Upper lobe of left lung (tissue), 4 donors: ENCODE data around the gene RPLP2.

ENCODE experiments used
- EP300 ChIP-seq, 4 donors: sonication (generic); formaldehyde crosslinking; IDR thresholded peaks; one replicate each; pipeline ENCODE4 v1.5.1; 2017; ENCODE audit warnings: antibody characterized with exemption in 4 of 4, control low read depth in 2 of 4
- POLR2A ChIP-seq, 4 donors: fragments of 450-650 bp; IDR thresholded peaks; one replicate each; pipeline ENCODE4 v1.5.1; 2016 to 2017; ENCODE audit warnings: antibody characterized with exemption in 4 of 4, mild to moderate bottlenecking in 2 of 4
- TF ChIP-seq, protein P1 (sequence below), 6 experiments: fragments of 450-650 bp in 4 of 6; fragments of 200-600 bp in 2 of 6; sonication (generic) in 2 of 6; IDR thresholded peaks; one replicate each; pipeline ENCODE4 v1.5.1; 2016 to 2019; ENCODE audit warnings: antibody characterized with exemption in 6 of 6

- TF ChIP-seq, protein P1, sequence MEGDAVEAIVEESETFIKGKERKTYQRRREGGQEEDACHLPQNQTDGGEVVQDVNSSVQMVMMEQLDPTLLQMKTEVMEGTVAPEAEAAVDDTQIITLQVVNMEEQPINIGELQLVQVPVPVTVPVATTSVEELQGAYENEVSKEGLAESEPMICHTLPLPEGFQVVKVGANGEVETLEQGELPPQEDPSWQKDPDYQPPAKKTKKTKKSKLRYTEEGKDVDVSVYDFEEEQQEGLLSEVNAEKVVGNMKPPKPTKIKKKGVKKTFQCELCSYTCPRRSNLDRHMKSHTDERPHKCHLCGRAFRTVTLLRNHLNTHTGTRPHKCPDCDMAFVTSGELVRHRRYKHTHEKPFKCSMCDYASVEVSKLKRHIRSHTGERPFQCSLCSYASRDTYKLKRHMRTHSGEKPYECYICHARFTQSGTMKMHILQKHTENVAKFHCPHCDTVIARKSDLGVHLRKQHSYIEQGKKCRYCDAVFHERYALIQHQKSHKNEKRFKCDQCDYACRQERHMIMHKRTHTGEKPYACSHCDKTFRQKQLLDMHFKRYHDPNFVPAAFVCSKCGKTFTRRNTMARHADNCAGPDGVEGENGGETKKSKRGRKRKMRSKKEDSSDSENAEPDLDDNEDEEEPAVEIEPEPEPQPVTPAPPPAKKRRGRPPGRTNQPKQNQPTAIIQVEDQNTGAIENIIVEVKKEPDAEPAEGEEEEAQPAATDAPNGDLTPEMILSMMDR (IDR thresholded peaks at IDR 0.05): no peak
- TF ChIP-seq EP300 (IDR thresholded peaks at IDR 0.05): no peak
- no peak for TF ChIP-seq POLR2A (IDR thresholded peaks at IDR 0.05)
Observed at GRCh38 chr11:774873-775592, 34.7 kb upstream of the RPLP2 start.
